ENCODE data around the gene PLD1.

The PLD1 gene

DNA sequence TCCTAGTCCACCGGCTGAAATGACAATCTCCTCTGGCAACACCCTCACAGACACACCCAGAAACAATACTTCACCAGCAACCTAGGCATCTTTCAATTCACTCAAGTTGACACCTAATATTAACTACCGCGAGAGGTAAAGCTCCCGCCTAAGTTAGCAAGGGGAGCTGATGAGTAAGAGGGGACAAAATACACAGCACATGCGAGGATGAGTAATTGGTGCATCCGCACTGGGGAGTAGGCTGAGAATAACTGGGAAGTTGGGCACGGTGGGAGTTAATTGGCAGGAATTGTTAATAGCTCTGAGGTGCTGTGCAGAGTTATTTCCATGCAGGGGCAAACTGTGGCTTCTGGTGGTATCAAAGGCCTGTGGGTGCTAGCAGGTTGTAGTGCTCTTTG, 14.5 kb upstream of the PLD1 start:
- H3K27me3 ChIP-seq (ENCODE audit: insufficient read depth, low read depth, severe bottlenecking): no peaks in the 10 kb centered on the region
- no peaks in the 10 kb centered on the region for H3K9me3 ChIP-seq (ENCODE audit: severe bottlenecking)
- H3K27ac ChIP-seq: no peak overlapping the region
- H3K4me3 ChIP-seq (ENCODE audit: low read depth, low read length): no peak overlapping the region
- no peak for TF ChIP-seq CTCF (IDR thresholded peaks at IDR 0.05; ENCODE audit: low read depth, low read length)
- no peaks in the 10 kb centered on the region for H3K36me3 ChIP-seq
- DNase-seq: no peak

- no peak for TF ChIP-seq CTCF (IDR thresholded peaks at IDR 0.05; ENCODE audit: low read depth, low read length)
- Histone ChIP-seq H3K27ac (no peak overlapping the region), H3K27me3 (ENCODE audit: insufficient read depth, low read depth, severe bottlenecking) (no peaks in the 10 kb centered on the region), H3K36me3 (no peaks in the 10 kb centered on the region), H3K9me3 (ENCODE audit: severe bottlenecking) (no peaks in the 10 kb centered on the region), H3K4me3 (ENCODE audit: low read depth, low read length) (no peak overlapping the region)
- DNase-seq: no peak
These were observed 13.8 kb upstream of the PLD1 start for GRCh38 chr3:171824116-171824515.

GRCh38 chr3:171822431-171823106, 12.3 kb upstream of the PLD1 start:
- no peaks in the 10 kb centered on the region for H3K36me3 ChIP-seq
- no peaks in the 10 kb centered on the region for H3K27me3 ChIP-seq (ENCODE audit: insufficient read depth, low read depth, severe bottlenecking)
- DNase-seq: no peak
- no peaks in the 10 kb centered on the region for H3K9me3 ChIP-seq (ENCODE audit: severe bottlenecking)
- no peak overlapping the region for H3K27ac ChIP-seq
- TF ChIP-seq CTCF (IDR thresholded peaks at IDR 0.05; ENCODE audit: low read depth, low read length): no peak
- no peak overlapping the region for H3K4me3 ChIP-seq (ENCODE audit: low read depth, low read length)

DNA sequence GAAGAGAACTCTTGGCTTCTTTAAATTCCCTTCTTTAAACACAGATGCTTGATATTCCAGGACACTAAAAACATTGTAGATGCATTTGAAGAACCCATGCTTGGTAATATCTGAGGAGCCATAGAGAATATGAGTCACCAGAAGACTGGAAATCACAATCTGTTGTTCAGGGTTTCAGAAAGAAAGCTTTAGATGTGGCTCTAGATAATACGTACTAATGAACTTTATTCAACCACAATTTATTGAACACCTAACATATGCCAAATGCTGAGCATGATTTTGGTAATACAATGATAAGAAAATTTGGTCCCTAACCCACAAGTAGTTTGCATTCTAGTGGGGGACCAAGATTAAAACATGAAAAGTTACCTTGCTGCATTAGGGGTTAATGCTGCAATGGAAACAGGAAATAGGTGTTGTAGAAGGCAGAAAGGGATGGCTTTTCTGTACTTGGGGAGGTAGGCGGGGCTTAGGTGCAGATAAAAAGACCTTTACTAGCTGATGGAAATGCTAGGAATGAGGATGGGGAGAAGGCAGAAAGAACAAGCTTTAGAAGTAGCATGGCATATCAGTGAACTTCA, 11.6 kb upstream of the PLD1 start:
- Histone ChIP-seq H3K36me3 (no peaks in the 10 kb centered on the region), H3K27me3 (ENCODE audit: insufficient read depth, low read depth, severe bottlenecking) (no peaks in the 10 kb centered on the region), H3K4me3 (ENCODE audit: low read depth, low read length) (no peak overlapping the region), H3K9me3 (ENCODE audit: severe bottlenecking) (no peaks in the 10 kb centered on the region), H3K27ac (no peak overlapping the region)
- DNase-seq: no peak
- TF ChIP-seq CTCF (IDR thresholded peaks at IDR 0.05; ENCODE audit: low read depth, low read length): no peak

GRCh38 chr3:171821044-171821443, 10.8 kb upstream of the PLD1 start:
- TF ChIP-seq CTCF (IDR thresholded peaks at IDR 0.05; ENCODE audit: low read depth, low read length): no peak
- H3K9me3 ChIP-seq (ENCODE audit: severe bottlenecking): no peaks in the 10 kb centered on the region
- H3K27me3 ChIP-seq (ENCODE audit: insufficient read depth, low read depth, severe bottlenecking): no peaks in the 10 kb centered on the region
- no peak overlapping the region for H3K4me3 ChIP-seq (ENCODE audit: low read depth, low read length)
- H3K36me3 ChIP-seq: no peaks in the 10 kb centered on the region
- H3K27ac ChIP-seq: no peak overlapping the region
- no peak for DNase-seq

Data from WERI-Rb-1 (cell line).